NCI-H1092 (cell line): ENCODE data around the gene ME3.

ENCODE experiments used
- DNase-seq: peaks from one replicate; lab custom pipeline; 2025; lab: John Stamatoyannopoulos, UW

Gene ME3

DNA sequence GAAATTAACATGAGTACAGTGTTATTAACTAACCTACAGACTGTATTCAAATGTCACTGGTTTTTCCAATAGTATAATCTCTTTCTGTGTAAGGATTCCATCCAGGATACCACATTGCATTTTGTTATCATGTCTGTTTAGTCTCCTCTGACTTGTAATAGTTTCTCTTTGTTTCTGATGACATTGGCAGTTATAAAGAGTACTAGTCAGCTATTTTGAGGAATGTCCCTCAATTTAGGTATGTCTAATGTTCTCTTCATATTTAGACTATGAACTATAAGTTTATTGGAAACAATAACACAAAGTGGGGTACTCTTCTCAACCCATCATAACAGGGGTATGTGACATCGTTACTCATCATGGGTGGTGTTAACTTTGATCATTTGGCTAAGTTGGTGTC lies 20.3 kb upstream of the ME3 start:
- DNase-seq = no peak

DNA sequence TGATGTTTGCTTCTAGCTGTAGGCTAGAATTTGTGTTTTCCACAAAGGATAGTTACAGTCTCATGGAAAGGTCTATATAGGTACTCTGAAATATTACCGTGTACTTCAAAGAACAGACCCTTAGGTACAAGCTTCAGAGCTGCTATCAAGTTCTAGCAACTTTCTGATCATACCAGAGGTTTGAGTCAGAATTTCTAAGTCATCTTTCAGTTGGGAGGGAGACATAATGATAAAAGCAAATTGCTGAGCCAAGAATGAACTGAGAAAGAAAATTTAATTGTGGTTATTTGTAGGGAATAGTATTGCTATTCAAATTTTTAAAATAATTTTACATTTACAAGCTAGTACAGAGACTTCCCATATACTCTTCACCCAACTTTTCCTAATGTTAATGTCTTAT lies 19.9 kb upstream of the ME3 start:
- DNase-seq = no peak

- DNase-seq = no peak
These were observed 16.2 kb upstream of the ME3 start for GRCh38 chr11:86688398-86689179.

GRCh38 chr11:86687185-86687778 lies 14.9 kb upstream of the ME3 start:
- DNase-seq = no peak

- no peak for DNase-seq
These were observed 14.1 kb upstream of the ME3 start for GRCh38 chr11:86686531-86686930.

- no peak for DNase-seq
These were observed 9.0 kb upstream of the ME3 start for GRCh38 chr11:86681483-86681756.

GRCh38 chr11:86680716-86681482 lies 8.5 kb upstream of the ME3 start:
- DNase-seq = no peak

DNA sequence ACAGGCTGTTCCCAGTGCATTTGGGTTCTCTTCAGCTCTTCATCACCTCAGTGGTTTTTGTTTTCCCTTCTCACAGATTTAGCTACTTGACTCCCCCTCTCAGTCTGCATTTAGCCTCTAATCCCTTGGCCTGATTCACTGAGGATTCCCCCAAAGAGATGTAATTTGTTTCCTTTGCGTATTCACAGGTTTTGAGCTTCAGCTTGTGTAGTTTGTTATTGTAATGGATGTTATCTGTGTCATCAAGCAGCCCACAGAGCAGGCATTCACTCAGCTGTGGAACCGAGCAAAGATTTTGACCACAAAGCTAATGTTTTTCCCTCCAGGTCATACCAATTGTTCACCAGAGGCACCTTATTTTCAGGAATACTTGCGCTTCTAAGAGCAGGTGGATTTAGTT lies 6.4 kb upstream of the ME3 start:
- no peak for DNase-seq

GRCh38 chr11:86678296-86678695 lies 5.9 kb upstream of the ME3 start:
- DNase-seq = no peak

GRCh38 chr11:86676533-86677154 lies 4.2 kb upstream of the ME3 start:
- DNase-seq = no peak

- no peak for DNase-seq
These were observed 3.6 kb upstream of the ME3 start for GRCh38 chr11:86676010-86676409.

DNA sequence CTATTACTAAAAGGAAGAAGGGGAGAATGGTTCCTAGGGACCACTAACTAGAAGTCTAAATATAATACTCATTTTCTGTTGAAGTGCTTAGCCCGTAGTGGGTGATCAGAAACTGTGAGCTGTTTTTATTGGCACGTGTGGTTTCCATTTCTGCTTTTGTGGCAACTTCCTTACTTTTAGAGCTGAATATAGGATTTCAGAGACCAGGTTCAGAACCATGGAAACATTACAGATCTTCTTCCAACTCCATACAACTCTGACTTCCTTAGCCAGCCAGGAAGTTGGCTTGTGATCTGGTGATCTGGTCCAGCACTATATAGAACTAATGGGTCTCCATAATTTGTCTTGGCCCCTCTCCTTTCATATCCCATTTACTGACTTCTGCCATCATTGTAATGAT lies 2.6 kb upstream of the ME3 start:
- no peak for DNase-seq

- no peak for DNase-seq
These were observed 1.7 kb upstream of the ME3 start for GRCh38 chr11:86673872-86674750.

GRCh38 chr11:86673055-86673843 lies 833 bp upstream of the ME3 start:
- DNase-seq = no peak

GRCh38 chr11:86671531-86672006 lies 847 bp downstream of the ME3 start:
- peak; percentile 39 for DNase-seq

GRCh38 chr11:86670911-86671310 lies 1.5 kb downstream of the ME3 start:
- DNase-seq = no peak

- no peak for DNase-seq
These were observed 2.2 kb downstream of the ME3 start for GRCh38 chr11:86670181-86670580.

DNA sequence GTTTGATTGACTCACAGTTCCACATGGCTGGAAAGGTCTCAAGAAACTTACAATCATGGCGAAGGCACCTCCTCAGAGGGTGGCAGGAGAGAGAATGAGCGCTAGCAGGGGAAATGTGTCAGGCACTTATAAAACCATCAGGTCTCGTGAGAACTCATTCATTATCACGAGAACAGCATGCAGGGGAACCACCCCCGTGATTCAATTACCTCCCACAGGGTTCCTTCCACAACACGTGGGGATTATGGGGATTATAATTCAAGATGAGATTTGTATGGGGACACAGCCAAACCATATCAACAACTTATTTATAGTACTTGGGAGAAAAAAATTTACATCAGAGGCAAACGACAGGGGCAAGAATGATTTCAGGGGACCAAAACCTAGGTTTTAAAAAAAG lies 3.0 kb downstream of the ME3 start:
- DNase-seq = no peak

DNA sequence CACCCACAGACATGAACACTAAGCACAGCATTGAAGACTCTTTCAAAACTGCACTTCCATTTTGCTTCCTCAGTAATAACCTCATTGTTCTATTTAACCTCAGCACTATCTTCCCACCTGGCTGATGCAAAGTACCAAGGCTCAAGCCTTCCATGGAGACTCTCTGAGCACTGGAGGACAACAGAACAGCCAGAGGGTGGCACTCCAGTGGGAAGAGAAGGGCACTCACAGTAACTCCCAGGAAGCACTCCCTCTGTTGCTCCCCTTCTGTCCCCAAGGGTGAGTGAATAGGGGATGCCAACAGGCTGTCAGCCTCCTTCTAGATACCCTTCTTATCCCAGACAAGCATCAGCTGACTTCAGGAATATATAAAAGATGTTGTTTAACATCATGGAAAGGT lies 3.5 kb downstream of the ME3 start:
- DNase-seq = no peak

DNA sequence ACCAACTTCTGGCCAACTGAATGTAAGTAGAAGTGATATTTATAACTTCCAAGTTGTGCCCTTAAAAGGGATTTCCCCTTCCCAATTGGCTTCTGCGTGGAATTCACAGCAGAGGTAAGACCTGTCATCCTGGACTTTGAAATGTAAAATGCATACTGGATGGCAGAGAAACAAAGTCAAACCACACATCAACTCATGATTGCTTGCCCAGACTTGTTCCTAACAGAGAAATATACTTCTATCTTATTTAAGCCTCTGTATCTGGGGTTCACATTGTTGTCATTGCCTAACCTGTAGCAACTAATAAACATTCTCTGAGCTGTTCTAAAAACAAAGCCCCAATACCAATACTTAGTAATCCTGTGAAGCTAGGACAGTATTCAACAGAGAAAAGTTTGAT lies 6.2 kb downstream of the ME3 start:
- no peak for DNase-seq

GRCh38 chr11:86664930-86665329 lies 7.5 kb downstream of the ME3 start:
- no peak for DNase-seq
